Vagina (tissue), 2 donors: ENCODE data around the gene LSG1.

Experiments
- CTCF ChIP-seq, 3 experiments: fragments of 450-650 bp in 2 of 3; fragments of 200-600 bp in 1 of 3; sonication (generic) in 1 of 3; IDR thresholded peaks; one replicate each; pipeline ENCODE4 v1.5.1; 2017 to 2019; ENCODE audit warnings: antibody characterized with exemption in 3 of 3, mild to moderate bottlenecking in 2 of 3, moderate library complexity in 2 of 3
- POLR2A ChIP-seq, 2 donors: fragments of 450-650 bp; IDR thresholded peaks; one replicate each; pipeline ENCODE4 v1.6.1; 2017; ENCODE audit warnings: antibody characterized with exemption in 2 of 2, mild to moderate bottlenecking in 2 of 2, moderate library complexity in 2 of 2
- POLR2AphosphoS5 ChIP-seq, 2 donors: sonication (generic); formaldehyde crosslinking; IDR thresholded peaks; one replicate each; pipeline ENCODE4 v1.9.0; 2017; ENCODE audit warnings: antibody characterized with exemption in 2 of 2, mild to moderate bottlenecking in 2 of 2, low read depth in 1 of 2; ENCODE audit not compliant: insufficient read depth in 1 of 2

GRCh38 chr3:194711913-194712312, 39.9 kb upstream of the LSG1 start:
- no peak for TF ChIP-seq CTCF (IDR thresholded peaks at IDR 0.05)
- no peak for TF ChIP-seq POLR2A (IDR thresholded peaks at IDR 0.05)
- TF ChIP-seq POLR2AphosphoS5 (IDR thresholded peaks at IDR 0.05; ENCODE audit: insufficient read depth in 1 of 2, low read depth in 1 of 2), result peak in 1 of 2 donors; percentile 77
